CD4-positive, alpha-beta T cell treated with Interleukin-2 at 100 ng/mL for 4 hours (primary cell): ENCODE data around the gene TBC1D14.

ENCODE experiments used
- DNase-seq: peaks from one replicate; pipeline ENCODE4 v3.0.0-alpha.2; 2020; ENCODE audit warnings: low spot score

The TBC1D14 gene

GRCh38 chr4:6909113-6909969, at the start of gene TBC1D14:
Gene TBC1D14 (plus strand): TSS chr4:6909826. CDS start chr4:6923390, 13,564 bp downstream.
- DNase-seq, result peak; percentile 86

- no peak for DNase-seq
Observed at GRCh38 chr4:6868386-6868785, 41.2 kb upstream of the TBC1D14 start.

GRCh38 chr4:6869944-6870343, 39.7 kb upstream of the TBC1D14 start:
- no peak for DNase-seq

- no peak for DNase-seq
Observed at GRCh38 chr4:6873291-6873690, 36.3 kb upstream of the TBC1D14 start.

GRCh38 chr4:6873792-6874461, 35.7 kb upstream of the TBC1D14 start:
- DNase-seq, result peak; percentile 77

- DNase-seq, result no peak
Observed at GRCh38 chr4:6874981-6875380, 34.6 kb upstream of the TBC1D14 start.

GRCh38 chr4:6875431-6875831, 34.2 kb upstream of the TBC1D14 start:
- peak; percentile 5 for DNase-seq

GRCh38 chr4:6876440-6876839, 33.2 kb upstream of the TBC1D14 start:
- DNase-seq, result no peak

GRCh38 chr4:6877067-6877466, 32.6 kb upstream of the TBC1D14 start:
- DNase-seq, result no peak

- no peak for DNase-seq
Observed at GRCh38 chr4:6878451-6879059, 31.1 kb upstream of the TBC1D14 start.

- DNase-seq, result no peak
Observed at GRCh38 chr4:6880691-6881090, 28.9 kb upstream of the TBC1D14 start.

- DNase-seq, result no peak
Observed at GRCh38 chr4:6881908-6882307, 27.7 kb upstream of the TBC1D14 start.

- DNase-seq, result no peak
Observed at GRCh38 chr4:6884341-6884870, 25.2 kb upstream of the TBC1D14 start.

GRCh38 chr4:6885953-6886557, 23.6 kb upstream of the TBC1D14 start:
- DNase-seq, result peak; percentile 35

GRCh38 chr4:6886886-6887285, 22.7 kb upstream of the TBC1D14 start:
- no peak for DNase-seq

- no peak for DNase-seq
Observed at GRCh38 chr4:6887591-6888371, 21.8 kb upstream of the TBC1D14 start.

GRCh38 chr4:6888506-6889071, 21.0 kb upstream of the TBC1D14 start:
- no peak for DNase-seq

GRCh38 chr4:6889101-6889735, 20.4 kb upstream of the TBC1D14 start:
- DNase-seq, result no peak

GRCh38 chr4:6889736-6890324, 19.8 kb upstream of the TBC1D14 start:
- DNase-seq, result no peak

- DNase-seq, result no peak
Observed at GRCh38 chr4:6890358-6890757, 19.3 kb upstream of the TBC1D14 start.
